PC-9 (cell line): ENCODE results near the gene AAK1. TPM values are rescaled to one million over a fixed set of nuclear protein-coding genes. Genes with fewer than 3 reads are reported as not detected.
"Not testable (repeated sequence)": the region's sequence is repeated elsewhere in the genome, so short reads cannot be mapped to it uniquely, and the experiment has no call there.

ENCODE experiments used
- BruUV-seq: library from RNA; stranded (reverse); fragments of 400-500 nt; replicated peaks from 2 replicates; lab custom pipeline; 2021; lab: Mats Ljungman, UMichigan
- CTCF ChIA-PET: fragments of 300-600 bp; sonication (Branson Sonifier 250); formaldehyde crosslinking; loops from one replicate; lab custom pipeline; 2022; ENCODE audit warnings: antibody characterized with exemption; lab: Charles Lee
- POLR2A ChIA-PET: fragments of 300-600 bp; sonication (Branson Sonifier 250); formaldehyde crosslinking; loops from one replicate; lab custom pipeline; 2022; ENCODE audit warnings: antibody characterized with exemption; ENCODE audit not compliant: unreplicated experiment; lab: Charles Lee
- DNase-seq, 2 experiments: peaks; one replicate each; pipeline versions ENCODE4 v3.0.0 to v3.0.0-alpha.2; 2015 to 2022; ENCODE audit warnings: mixed read lengths in 1 of 2
- H2AFZ ChIP-seq: fragments of 200-600 bp; sonication (generic); 2 replicates; pipeline ENCODE4 v1.8.1; 2017; ENCODE audit warnings: antibody characterized with exemption
- H3F3A ChIP-seq: fragments of 200-600 bp; sonication (generic); 2 replicates; pipeline ENCODE4 v1.8.1; 2017; ENCODE audit warnings: antibody characterized with exemption, mild to moderate bottlenecking, low read depth; ENCODE audit not compliant: insufficient read depth
- H3K27ac ChIP-seq: fragments of 200-600 bp; sonication (generic); 2 replicates; pipeline ENCODE4 v1.6.1; 2016; ENCODE audit warnings: mixed run types
- H3K27me3 ChIP-seq: fragments of 200-600 bp; sonication (generic); 2 replicates; pipeline ENCODE4 v1.6.1; 2016; ENCODE audit warnings: low read depth, mixed run types; ENCODE audit not compliant: insufficient read depth
- H3K36me3 ChIP-seq: fragments of 200-600 bp; sonication (generic); 2 replicates; pipeline ENCODE4 v1.6.1; 2016; ENCODE audit warnings: low read depth, mixed run types
- H3K4me1 ChIP-seq: fragments of 200-600 bp; sonication (generic); replicated peaks from 2 replicates; pipeline ENCODE4 v1.6.1; 2016; ENCODE audit warnings: mixed run types; ENCODE audit not compliant: insufficient read depth
- H3K4me2 ChIP-seq: fragments of 200-600 bp; sonication (generic); 2 replicates; pipeline ENCODE4 v1.6.1; 2017; ENCODE audit warnings: mixed run types
- H3K4me3 ChIP-seq: fragments of 200-600 bp; sonication (generic); 2 replicates; pipeline ENCODE4 v1.6.1; 2016; ENCODE audit warnings: mixed run types
- H3K79me2 ChIP-seq: fragments of 200-600 bp; sonication (generic); 2 replicates; pipeline ENCODE4 v1.6.1; 2017; ENCODE audit warnings: low read depth, mixed run types
- H3K9me2 ChIP-seq: fragments of 200-600 bp; sonication (generic); 2 replicates; pipeline ENCODE4 v1.8.1; 2017; ENCODE audit warnings: mild to moderate bottlenecking; ENCODE audit not compliant: insufficient read depth
- H3K9me3 ChIP-seq: fragments of 200-600 bp; sonication (generic); 2 replicates; pipeline ENCODE4 v1.8.1; 2016; ENCODE audit warnings: low read depth; ENCODE audit not compliant: insufficient read depth
- H4K20me1 ChIP-seq: fragments of 200-600 bp; sonication (generic); 2 replicates; pipeline ENCODE4 v1.8.1; 2017; ENCODE audit not compliant: insufficient read depth
- CTCF ChIP-seq: fragments of 200-600 bp; sonication (generic); conservative IDR thresholded peaks from 2 replicates; pipeline ENCODE4 v1.6.1; 2017; ENCODE audit warnings: mixed run types, antibody characterized with exemption, mild to moderate bottlenecking, moderate library complexity
- EZH2 ChIP-seq: fragments of 200-600 bp; sonication (generic); IDR thresholded peaks from 2 replicates; pipeline ENCODE4 v1.8.0; 2017; ENCODE audit warnings: antibody characterized with exemption, low read depth
- intact Hi-C: fragments of 100-400 bp; cut with micrococcal nuclease; formaldehyde crosslinking; loops from one replicate; pipeline ENCODE4 v1.10.0; 2022; ENCODE audit not compliant: unreplicated experiment
- total RNA-seq: library from RNA; stranded (reverse); gene quantifications from 2 replicates; pipeline ENCODE4 v1.2.3, GENCODE V29; 2021

Gene AAK1
- total RNA-seq, 1 experiment from 2014 or later = 66.6 TPM

DNA sequence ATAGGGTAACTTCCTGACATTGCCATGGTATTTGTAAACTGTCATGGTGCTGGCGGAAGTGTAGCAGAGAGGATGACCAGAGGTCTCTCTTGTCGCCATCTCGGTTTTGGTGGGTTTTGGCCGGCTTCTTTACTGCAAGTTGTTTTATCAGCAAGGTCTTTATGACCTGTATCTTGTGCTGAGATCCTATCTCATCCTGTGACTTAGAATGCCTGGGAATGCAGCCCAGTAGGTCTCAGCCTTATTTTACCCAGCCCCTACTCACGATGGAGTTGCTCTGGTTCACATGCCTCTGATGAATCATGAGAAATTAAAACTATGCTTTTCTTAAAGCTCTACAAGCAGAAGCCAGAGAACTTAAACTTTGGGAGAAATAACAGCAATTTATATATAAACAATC, 193.6 kb downstream of the AAK1 start:
- H3K4me2 ChIP-seq = no peak overlapping the region
- H3K27me3 ChIP-seq = no peaks in the 10 kb centered on the region
- no peak overlapping the region for H3K27ac ChIP-seq
- no peak overlapping the region for H3K4me3 ChIP-seq
- ChIA-PET CTCF (no interaction called here), POLR2A (no interaction called here)
- no peaks in the 10 kb centered on the region for H4K20me1 ChIP-seq
- no TSS peak for BruUV-seq
- no peaks in the 10 kb centered on the region for H3K36me3 ChIP-seq
- H3K79me2 ChIP-seq = no peaks in the 10 kb centered on the region
- DNase-seq = no peak
- TF ChIP-seq CTCF (no peak), EZH2 (no peak)
- H3K9me3 ChIP-seq = no peaks in the 10 kb centered on the region
- no peaks in the 10 kb centered on the region for H3K4me1 ChIP-seq
- no peaks in the 10 kb centered on the region for H3F3A ChIP-seq
- no peaks in the 10 kb centered on the region for H3K9me2 ChIP-seq
- intact Hi-C loops = no loop called here
- no peak overlapping the region for H2AFZ ChIP-seq

DNA sequence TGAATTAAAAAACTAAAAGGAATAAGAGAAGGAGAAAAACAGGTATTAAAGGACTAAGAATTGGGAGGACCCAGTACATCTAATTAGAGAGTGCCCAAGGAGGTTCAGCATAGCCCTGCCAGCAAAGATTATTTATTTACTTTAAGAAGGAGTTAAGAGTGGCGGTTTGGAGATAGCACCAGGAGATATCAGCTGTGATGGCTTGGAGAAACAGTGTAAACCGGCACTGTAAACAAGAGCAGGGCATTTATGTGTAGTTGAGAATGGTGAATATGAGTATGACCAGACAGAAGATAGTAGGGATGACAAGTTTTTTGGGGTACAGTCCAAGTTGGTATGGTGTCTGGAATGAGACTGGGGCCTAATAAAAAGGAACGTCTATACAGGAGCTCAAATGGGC, 199.9 kb downstream of the AAK1 start:
- H3K79me2 ChIP-seq, DNase-seq, CTCF ChIA-PET, H2AFZ ChIP-seq, H3K4me3 ChIP-seq, H4K20me1 ChIP-seq, H3F3A ChIP-seq, H3K4me1 ChIP-seq, intact Hi-C loops, BruUV-seq, POLR2A ChIA-PET, H3K9me3 ChIP-seq, H3K27ac ChIP-seq, H3K4me2 ChIP-seq, H3K9me2 ChIP-seq, H3K27me3 ChIP-seq, H3K36me3 ChIP-seq: not testable (repeated sequence)

DNA sequence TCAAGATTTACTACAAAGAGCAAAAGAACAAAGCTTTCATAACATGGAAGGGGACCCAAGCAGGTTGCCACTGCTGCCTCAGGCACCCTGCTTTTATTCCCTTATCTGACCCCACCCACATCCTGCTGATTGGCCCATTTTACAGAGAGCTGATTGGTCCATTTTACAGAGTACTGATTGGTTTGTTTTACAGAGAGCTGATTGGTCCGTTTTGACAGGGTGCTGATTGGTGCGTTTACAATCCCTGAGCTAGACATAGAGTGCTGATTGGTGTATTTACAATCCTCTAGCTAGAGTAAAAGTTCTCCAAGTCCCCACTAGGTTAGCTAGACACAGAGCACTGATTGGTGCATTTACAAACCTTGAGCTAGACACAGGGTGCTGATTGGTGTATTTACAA, 204.0 kb downstream of the AAK1 start:
- POLR2A ChIA-PET, H3K9me3 ChIP-seq, BruUV-seq, H2AFZ ChIP-seq, H3K27me3 ChIP-seq, H3K4me2 ChIP-seq, H3K4me3 ChIP-seq, H3K9me2 ChIP-seq, H3K36me3 ChIP-seq, DNase-seq, intact Hi-C loops, H4K20me1 ChIP-seq, CTCF ChIA-PET, H3K27ac ChIP-seq: not testable (repeated sequence)
- Histone ChIP-seq H3K4me1 (peaks cover 15% of the 10 kb centered on the region), H3K79me2 (peaks cover 18% of the 10 kb centered on the region), H3F3A (peaks cover 13% of the 10 kb centered on the region; the same call in 1 of the 2 replicates)

DNA sequence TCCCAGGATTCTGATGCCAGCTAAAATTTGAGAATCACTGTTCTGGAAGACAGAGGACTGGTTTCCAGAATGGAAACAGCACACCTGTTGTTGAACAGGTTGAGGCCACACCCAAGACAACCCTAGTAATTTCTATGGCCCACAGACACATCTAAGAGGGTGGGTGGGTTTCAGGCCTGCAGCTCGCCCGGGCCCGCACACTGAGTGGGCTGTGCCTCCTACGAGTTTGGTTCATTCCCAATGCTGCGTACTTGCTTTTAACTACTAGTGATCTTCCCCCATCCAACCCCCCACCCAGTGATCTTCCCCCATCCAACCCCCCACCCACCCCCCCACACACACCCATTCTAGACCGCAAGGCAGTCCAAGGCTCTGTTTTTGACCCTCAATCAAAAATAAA, 205.0 kb downstream of the AAK1 start:
- Histone ChIP-seq H3F3A (peaks cover 13% of the 10 kb centered on the region; the same call in 1 of the 2 replicates), H3K27ac (no peak overlapping the region), H3K9me2 (no peaks in the 10 kb centered on the region), H3K36me3 (no peaks in the 10 kb centered on the region), H3K4me3 (no peak overlapping the region), H4K20me1 (no peaks in the 10 kb centered on the region), H2AFZ (no peak overlapping the region), H3K9me3 (peaks cover 5% of the 10 kb centered on the region; the same call in 1 of the 2 replicates), H3K4me1 (peaks cover 15% of the 10 kb centered on the region), H3K27me3 (no peaks in the 10 kb centered on the region), H3K79me2 (peaks cover 19% of the 10 kb centered on the region), H3K4me2 (no peak overlapping the region)
- ChIA-PET CTCF (no interaction called here), POLR2A (no interaction called here)
- DNase-seq = no peak
- TF ChIP-seq CTCF (no peak), EZH2 (no peak)
- BruUV-seq = no TSS peak
- intact Hi-C loops = no loop called here
